HG03442 (cell line): ENCODE results near the gene SAT2.

Experiments
- ATAC-seq: cut with Tn5 transposase; IDR thresholded peaks from one replicate; pipeline ENCODE4 v1.9.1; 2021; ENCODE audit warnings: mild to moderate bottlenecking, moderate library complexity; ENCODE audit not compliant: unreplicated experiment

SAT2 gene

GRCh38 chr17:7577327-7578199 is 50.1 kb downstream of the SAT2 start:
- no peak for ATAC-seq

DNA sequence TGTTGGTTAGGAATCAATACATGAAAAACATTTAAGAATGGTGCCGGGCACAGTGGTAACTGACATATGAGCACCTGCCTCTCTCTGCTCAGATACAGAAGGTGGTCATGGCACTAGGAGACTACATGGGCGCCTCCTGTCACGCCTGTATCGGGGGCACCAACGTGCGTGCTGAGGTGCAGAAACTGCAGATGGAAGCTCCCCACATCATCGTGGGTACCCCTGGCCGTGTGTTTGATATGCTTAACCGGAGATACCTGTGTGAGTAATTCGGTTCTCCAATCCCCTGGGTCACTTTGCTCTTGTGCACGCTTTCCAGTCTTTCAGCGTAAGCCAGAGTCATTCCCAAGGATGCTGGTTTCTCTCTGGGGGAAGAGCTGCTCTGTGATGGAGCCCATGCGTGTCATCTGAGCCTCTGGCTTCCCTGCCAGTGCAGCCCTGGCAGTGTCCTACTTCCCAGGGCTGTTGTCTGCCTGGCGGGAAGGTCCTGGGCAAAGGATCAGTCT is 51.1 kb downstream of the SAT2 start:
- ATAC-seq: no peak
